GM21390 (cell line): ENCODE measurements around the gene CAPRIN1.
"Not testable (repeated sequence)": the region's sequence is repeated elsewhere in the genome, so short reads cannot be mapped to it uniquely, and the experiment has no call there.

ENCODE experiments used
- ATAC-seq: cut with Tn5 transposase; IDR thresholded peaks from one replicate; pipeline ENCODE4 v1.9.1; 2021; ENCODE audit not compliant: unreplicated experiment

Gene CAPRIN1

DNA sequence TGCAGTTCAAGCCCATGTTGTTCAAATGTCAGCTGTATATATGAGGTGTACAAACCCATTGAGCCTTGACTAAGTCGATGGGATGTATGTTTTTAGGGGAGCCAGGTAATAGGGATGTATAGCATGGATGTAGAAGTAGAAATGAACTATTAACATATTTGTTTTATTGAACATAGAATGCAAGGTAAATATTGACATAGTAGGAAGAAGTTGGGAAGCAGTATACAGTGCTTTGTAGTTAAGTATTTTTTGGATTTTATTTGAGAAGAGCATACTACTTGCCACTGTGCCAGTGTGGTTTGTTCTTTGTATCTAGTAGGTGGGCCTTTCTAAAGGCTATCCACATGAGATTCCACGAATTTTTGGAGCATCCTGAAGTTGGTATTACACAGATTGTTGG is 33.1 kb downstream of the CAPRIN1 start:
- no peak for ATAC-seq

DNA sequence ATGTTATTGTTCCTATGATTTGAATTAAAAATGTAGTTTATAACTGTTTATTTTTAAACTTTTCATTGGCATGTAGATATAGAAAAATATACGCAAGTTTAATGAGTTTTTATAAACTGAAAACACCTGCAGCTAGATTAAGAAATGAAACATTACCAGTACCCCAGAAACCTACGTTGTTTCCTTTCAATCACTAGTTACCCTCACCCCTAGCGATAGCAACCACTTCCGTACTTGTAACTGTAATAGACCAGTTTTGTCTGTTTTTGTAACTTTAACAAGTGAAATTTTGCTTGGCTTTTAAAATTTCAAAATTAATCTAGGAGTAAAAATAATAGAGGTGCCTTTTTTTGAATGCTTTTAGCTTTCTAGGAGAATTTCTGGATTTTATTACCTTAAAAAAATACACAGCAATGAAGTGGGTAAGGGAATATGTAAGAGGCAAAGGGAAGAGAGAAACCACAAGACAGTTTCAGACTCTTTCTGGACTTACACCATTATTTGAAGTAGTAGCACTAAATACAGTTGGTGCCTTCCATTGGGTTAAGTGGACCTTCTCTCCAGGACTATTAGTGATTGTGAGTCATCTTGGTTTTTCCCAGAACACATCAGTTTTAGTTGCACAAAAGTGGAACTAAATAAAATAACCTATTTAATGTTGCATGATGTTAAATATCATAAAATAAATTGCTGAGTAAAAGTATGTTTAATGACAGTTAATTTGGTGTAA is 35.2 kb downstream of the CAPRIN1 start:
- ATAC-seq: no peak

DNA sequence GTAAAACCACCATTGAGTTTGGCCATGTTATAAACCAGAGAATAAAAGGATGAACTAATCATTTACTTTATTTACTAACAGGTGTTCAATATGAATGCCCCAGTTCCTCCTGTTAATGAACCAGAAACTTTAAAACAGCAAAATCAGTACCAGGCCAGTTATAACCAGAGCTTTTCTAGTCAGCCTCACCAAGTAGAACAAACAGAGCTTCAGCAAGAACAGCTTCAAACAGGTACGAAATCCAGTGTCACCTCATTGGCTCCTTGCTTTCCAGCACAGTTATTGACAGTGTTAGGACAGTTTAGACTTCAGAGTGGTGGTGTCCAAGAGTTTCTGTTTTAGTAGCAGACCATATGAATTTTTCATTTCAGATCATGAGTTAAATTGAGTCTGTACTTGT is 40.3 kb downstream of the CAPRIN1 start:
- ATAC-seq: no peak

DNA sequence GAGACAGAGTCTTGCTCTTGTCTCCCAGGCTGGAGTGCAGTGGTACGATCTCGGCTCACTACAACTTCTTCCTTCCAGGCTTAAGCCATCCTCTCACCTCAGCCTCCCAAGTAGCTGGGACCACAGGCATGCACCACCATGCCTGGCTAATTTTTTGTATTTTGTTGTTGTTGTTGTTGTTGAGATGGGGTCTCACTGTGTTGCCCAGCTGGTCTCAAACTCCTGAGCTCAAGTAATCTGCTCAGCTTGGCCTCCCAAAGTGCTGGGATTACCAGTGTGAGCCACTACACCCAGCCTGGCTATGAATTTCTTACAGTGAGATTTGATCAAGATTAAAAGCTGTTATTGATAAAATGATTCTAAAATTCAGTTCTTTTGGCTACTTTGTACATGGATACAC is 43.4 kb downstream of the CAPRIN1 start:
- ATAC-seq: not testable (repeated sequence)

DNA sequence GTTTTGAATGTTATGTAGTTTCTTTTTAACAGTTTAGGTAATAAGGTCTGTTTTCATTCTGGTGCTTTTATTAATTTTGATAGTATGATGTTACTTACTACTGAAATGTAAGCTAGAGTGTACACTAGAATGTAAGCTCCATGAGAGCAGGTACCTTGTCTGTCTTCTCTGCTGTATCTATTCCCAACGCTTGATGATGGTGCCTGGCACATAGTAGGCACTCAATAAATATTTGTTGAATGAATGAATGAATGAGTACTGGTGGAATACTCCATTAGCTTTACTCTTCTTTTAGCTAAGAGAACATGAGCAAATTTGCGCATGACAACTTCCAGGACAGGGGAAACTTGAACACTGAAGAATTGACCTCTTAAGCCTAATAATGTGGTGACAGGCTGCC is 47.3 kb downstream of the CAPRIN1 start:
- ATAC-seq: no peak

DNA sequence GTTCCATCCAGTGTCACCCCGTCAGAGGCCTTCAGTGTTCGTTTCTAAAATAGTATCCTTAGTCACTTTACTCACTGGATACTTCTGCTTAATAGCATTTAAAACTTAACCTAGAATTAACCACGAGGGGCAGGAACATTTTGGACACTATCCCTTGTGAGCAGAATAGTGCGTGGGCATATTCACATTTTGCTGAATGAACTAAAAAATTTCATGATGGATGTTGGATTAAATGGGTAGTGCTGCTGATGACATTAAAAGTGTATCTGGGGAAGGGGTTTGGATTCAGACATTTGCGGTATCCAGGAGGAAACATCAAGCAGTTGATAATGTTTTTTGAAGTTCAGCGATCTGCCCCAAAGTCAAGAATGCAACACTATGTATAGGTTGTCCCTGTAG is 53.1 kb downstream of the CAPRIN1 start:
- no peak for ATAC-seq

DNA sequence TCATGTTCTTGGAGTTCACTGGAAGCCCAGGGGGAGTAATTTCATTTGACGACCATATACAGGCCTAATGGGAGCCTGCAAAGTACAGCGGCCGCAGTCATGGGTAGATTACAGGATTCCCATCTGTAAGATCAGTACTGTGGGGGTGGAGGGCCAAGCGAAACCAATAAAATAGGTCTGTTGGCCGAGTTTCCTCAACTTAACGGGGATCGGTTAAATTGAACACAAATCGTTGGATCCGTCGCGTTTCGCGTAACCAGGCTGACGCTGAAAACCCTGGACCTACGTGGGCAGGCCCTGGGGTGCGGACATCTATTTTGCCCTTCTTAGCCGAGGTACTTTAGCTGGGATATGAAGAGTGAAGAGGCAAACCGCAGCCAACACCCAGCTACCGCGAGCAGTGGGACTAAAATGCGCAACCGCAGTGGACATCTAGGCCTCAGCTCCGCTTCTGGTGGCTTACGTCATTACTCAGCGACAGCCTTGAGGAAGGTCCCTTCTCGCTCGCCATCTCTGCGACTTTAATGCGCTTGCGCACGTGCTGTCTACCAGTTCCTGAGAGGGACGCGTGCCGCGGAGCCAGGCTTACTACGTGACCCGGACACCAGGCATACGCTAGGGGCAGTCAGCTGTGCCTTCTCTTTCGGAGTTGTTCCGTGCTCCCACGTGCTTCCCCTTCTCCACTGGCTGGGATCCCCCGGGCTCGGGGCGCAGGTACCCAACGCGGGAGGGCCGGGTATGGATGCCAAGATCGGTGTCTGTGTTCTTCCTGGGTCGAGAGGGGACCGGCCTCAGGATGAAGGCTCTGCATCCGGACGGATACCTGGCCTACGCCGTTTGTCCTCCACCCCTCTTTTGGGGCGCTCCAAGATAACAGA is 53.8 kb downstream of the CAPRIN1 start, which contains the start of gene NAT10:
TSS of gene NAT10 (plus strand) at position 551 of the 878 bp plus-strand sequence. CDS start 2,597 bp downstream, outside the sequence.
- ATAC-seq: peak; percentile 87

DNA sequence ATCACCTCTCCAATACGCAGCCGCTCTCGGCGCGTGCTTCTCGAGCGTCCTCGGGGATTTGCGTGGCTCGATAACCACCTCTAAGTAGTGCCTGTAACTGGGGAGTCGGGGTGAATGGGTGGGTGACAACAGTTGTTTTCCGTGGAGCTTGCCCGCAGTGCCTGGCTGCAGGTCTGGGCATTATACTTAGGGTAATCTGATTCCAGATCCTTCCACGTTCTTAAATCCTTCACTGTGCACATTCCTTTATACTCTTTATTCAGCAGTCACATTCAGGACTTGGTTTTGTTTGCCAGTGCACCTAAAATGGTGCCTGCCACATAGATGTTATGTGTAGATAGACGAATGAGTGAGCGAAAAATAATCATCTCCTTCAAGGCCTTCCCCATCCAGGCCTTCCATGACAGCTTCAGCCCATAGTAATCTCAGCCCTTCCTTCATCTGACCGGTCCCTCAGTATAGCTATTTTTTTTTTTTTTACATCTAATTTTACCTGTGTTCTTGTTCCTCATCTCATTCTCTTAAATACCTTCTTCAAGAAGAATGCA is 54.5 kb downstream of the CAPRIN1 start:
- ATAC-seq: peak; percentile 1

DNA sequence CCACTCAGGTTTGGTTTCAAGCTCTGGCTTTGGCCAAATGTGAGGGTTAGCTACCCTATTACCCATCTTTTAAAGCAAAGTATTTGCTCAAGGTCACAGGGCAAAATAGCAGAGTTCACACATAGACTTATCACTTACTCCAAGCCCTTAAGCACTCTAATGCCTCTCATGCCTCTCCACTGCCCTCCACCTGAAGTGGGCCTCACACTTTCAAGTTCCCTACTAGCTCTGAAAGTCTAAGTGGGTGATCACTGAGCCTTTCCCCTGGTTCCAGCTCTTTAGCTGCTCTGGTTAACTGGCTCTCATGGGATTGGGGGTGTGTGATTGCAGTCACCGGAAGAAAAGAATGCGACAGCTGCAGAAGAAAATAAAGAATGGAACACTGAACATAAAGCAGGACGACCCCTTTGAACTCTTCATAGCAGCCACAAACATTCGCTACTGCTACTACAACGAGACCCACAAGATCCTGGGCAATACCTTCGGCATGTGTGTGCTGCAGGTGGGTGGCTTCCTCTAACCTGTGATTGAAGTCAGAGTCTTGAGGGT is 60.3 kb downstream of the CAPRIN1 start:
- no peak for ATAC-seq

DNA sequence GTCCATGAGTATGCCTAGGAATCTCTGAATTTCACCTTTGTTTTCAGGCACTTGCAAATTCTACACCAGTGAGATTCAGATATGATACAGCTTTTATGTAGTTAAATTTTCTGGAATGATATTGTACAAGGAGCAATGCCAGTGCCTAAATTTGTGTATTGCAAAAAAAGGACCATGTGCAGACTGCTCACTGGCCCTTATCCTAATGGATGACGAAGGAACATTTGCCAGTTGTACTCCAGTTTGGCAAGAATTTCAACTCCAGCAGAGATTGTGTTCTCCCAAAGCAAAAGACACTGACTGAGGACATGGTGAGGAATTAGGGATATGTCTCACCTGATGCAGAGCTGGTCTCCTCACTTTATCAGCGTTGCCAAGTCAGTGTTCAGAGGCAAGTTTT is 62.5 kb downstream of the CAPRIN1 start:
- no peak for ATAC-seq

DNA sequence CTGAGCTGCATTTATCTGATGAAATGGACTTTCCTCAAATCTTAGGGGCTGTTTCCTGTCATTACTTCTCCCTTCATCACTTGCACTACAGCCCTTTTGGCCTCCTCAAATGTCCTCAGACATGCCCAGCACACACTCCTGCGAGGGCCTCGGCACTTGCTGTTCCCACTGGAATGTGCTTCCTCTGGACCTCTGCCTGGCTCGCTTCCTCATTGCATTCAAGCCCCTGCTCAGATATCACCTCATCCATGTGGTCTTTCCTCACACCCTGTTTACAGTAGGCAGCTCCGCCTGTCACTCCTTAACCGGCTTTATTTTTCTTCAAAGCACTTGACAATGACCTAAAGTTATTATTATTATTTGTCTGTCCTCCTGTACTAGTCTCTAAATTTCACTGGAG is 62.9 kb downstream of the CAPRIN1 start:
- no peak for ATAC-seq

DNA sequence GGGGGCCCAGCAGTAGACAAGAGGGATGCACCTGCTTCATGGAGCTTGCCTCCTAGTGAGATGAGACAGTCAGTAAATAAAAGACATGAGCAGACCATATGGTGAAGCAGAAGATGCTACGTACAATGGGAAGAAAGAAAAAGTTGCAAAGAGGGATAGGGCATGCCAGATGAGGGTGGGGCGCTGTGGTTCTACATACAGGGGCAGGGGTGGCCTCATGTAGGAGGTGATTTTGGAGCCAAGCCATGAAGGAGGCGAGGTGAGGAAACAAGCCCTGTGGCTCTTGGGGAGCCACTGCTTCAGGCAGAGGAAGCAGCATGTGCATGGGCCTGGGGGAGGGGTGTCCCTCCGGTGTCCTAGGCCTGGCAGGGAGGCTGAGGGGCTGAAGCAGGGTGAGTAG is 69.1 kb downstream of the CAPRIN1 start:
- ATAC-seq: no peak

DNA sequence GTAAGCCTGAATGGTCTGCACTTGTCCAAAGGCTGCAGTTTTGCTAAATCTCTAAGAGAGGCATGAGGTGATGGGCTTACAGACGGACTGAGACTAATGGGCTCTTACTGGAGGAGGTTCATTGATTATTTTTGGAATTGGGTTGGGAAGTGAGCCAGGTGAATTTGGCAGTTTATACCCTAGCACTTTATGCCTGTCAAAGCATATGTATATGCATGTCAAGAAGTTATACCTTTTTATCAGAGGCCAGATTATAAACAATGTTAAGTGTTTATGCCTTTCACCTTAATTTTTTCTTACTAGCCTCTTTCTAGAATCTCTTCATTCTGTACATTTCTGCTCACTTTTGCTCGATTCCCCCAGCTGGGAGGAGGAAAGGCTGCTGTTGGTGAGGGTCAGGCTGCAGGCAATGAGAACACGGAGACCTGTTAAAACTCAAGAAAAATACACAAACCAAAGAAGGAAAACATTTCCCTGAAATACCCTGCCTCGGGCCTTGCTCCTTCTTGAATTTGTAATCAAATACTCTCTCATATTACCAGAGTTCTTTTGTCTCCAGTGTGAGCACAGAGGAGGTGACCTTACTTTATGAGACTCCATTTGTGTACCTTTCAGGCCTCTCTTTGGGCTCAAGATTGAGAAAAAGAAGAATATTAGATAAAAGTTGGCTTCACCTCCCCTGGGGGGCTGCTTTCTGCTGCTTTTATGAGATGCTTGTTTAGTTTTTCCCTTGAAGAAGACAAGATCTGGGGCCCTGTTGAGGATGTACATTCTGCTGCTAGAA is 73.5 kb downstream of the CAPRIN1 start:
- ATAC-seq: no peak

DNA sequence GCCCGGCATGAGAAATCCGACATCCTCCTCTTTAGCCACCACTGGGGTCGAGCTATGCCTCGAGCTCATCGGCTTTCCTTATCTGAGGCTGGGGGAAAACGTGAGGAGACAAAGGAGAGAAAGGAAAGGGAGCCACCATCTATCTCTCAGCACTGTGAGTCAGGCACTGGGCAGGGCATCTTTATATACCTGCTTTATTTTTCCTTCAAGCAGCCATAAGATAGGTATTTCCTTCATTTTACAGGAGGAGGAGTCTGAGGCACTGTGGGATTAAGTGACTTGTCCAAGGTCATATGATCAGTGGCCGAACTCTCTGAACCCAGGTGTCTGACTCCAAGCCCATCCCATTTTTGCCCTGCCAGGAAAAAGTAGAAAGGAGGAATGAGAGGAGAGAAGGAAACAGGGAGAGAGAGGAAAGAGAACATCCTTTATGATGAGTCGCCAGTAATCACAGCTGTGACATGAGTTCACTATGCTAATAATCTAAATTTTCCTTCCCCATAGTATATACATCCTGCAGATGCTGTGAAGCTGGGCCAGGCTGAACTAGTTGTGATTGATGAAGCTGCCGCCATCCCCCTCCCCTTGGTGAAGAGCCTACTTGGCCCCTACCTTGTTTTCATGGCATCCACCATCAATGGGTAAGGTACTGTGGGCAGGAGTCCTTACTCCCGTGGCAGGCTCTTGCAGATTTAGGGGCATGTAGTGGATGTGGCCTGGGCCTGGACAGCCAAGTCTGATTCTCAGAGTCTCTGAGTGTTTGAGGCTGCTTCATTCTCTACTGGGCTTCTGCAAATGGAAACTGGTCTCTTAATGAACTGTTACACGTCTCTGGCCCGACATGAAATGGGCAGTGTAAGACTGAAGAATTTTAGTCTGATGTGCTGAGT is 75.7 kb downstream of the CAPRIN1 start:
- no peak for ATAC-seq

DNA sequence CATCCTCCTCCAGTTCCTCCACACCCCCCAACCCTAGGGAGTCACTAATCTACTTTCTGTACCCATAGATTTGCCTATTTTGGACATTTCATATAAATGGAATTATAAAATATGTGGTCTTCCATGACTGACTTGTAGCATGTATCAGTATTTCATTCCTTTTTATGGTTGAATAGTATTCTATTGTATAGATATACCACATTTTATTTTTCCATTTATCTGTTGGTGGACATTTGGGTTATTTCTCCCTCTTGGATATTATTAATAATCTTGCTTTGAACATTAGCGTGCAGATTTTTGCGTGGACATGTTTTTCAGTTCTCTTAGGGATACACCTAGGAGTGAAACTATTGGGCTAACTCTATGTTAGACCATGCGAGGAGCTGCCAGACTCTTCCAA is 77.3 kb downstream of the CAPRIN1 start:
- no peak for ATAC-seq

DNA sequence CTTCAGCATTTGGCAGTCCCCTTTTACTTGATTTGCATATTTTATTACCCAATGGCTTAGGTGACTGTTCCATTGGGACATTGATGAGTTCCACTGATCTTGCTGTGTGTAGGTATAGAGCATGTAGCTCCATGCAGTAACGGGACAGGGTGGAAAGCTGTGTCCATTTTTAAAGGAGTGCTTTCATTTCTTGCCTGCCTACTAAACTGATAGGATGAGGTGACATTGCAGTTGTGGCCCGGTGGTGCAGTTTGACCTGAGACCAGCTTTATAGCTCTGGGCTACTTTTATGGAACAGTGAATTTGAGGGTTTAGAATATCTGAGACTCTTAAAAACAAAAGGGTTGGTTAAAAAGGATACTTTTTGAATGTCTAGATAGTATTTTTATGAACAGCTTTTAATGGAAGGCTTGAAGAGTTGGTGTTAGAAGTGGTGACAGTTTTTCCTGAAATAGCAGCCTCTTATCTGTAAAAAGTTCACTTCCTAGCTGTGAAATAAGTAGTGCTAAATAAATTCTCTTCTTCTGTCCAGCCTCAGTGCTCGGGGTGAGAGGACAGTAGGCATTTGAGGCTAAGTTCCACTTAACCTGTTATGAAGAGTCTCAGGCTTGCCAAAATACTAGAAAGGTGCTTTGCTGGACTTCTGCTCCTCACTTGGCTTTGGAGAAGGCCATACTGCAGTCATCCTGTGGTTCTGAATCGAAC is 80.9 kb downstream of the CAPRIN1 start:
- ATAC-seq: no peak

DNA sequence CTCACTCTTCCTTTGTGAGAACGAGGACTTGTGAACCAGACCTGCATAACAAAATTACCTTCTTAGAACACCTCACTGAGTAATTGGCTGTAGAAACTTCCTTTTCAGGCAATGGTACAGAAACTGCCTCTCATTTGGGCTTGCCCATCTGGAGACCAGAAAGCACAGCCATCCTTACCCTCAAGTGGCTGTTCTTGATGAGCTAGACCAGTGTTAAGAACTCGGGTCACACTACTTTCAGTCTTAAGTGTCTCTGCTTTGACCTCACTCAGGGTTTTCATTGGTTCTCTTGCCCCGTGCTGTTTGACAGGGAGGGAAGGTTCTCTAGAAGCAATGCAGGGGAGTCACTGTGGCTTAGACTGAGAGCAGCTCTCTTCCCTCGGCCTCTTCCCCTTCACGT is 83.2 kb downstream of the CAPRIN1 start:
- ATAC-seq: peak; percentile 75

DNA sequence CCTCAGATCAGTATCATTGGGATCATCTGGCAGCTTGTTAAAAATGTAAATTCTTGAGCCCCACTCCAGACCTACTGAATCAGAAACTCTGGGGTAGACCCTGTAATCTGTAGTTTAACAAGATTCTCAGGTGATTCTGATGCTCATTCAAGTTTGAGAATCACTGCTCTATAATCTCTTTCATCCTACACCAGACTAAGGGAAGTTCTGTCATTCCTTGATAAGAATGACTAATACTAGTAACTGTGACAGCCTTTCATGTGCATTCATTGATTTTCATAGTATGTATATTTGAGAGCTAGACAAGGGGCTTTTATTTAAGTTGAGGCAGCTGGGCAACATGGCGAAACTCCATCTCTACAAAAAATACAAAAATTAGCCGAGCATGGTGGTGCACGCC is 83.9 kb downstream of the CAPRIN1 start:
- no peak for ATAC-seq

DNA sequence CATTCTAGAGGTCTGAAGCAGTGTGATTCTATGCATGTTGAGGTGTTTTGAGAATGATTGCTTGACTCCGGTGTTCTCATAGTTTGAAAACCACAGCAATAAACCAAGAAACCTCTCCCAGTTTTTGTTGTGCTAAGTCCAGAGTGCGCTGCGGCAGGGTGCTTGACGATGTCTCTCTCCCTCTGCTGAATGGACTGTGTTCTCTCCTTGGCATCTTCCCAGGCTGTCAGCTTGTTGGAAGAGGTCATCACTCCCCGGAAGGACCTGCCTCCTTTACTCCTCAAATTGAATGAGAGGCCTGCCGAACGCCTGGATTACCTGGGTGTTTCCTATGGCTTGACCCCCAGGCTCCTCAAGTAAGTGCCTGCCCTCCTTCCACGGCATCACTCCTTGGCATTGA is 84.9 kb downstream of the CAPRIN1 start:
- ATAC-seq: no peak
